Keratinocyte (primary cell): ENCODE results near the gene AOPEP. TPM values are rescaled to one million over a fixed set of nuclear protein-coding genes. Genes with fewer than 3 reads are reported as not detected.

ENCODE experiments used
- DNase-seq: peaks from one replicate; pipeline ENCODE4 v3.0.0-alpha.2; 2011; ENCODE audit warnings: low read depth, missing footprints, low spot score
- FAIRE-seq: peaks from 2 replicates; lab custom pipeline; 2011; peaks lifted over from hg19 to GRCh38; lab: Jason Lieb, UNC
- H2AFZ ChIP-seq: 2 replicates; pipeline ENCODE4 v1.6.0; 2012; ENCODE audit warnings: low read length, control low read depth, inconsistent platforms; ENCODE audit not compliant: control insufficient read depth
- H3K27ac ChIP-seq: 2 replicates; pipeline ENCODE4 v1.5.1; 2011; ENCODE audit warnings: low read length; ENCODE audit not compliant: control insufficient read depth, insufficient read depth
- H3K27me3 ChIP-seq: 3 replicates; pipeline ENCODE4 v1.6.0; 2011; ENCODE audit warnings: low read length; ENCODE audit not compliant: control insufficient read depth, insufficient read depth; ENCODE audit errors: extremely low read depth
- H3K36me3 ChIP-seq, 2 experiments: 2 replicates in 1 of 2; 3 replicates in 1 of 2; pipeline ENCODE4 v1.5.1; 2011; ENCODE audit warnings: low read length in 2 of 2, mild to moderate bottlenecking in 1 of 2; ENCODE audit not compliant: control insufficient read depth in 2 of 2, insufficient read depth in 2 of 2; ENCODE audit errors: extremely low read depth in 1 of 2
- H3K4me1 ChIP-seq: 3 replicates; pipeline ENCODE4 v1.5.1; 2011; ENCODE audit warnings: low read length; ENCODE audit not compliant: control insufficient read depth, insufficient read depth; ENCODE audit errors: extremely low read depth
- H3K4me2 ChIP-seq: 3 replicates; pipeline ENCODE4 v1.6.0; 2011; ENCODE audit warnings: low read depth, low read length; ENCODE audit not compliant: control insufficient read depth, insufficient read depth; ENCODE audit errors: extremely low read depth
- H3K4me3 ChIP-seq, 3 experiments: fragments of 200-600 bp in 1 of 3; sonication (generic) in 1 of 3; 2 replicates in 2 of 3; 3 replicates in 1 of 3; pipeline ENCODE4 v1.5.1; 2011 to 2016; ENCODE audit warnings: low read length in 3 of 3, mild to moderate bottlenecking in 3 of 3, control low read depth in 2 of 3, inconsistent platforms in 1 of 3, low read depth in 1 of 3, mixed read lengths in 1 of 3, mixed run types in 1 of 3, moderate library complexity in 1 of 3; ENCODE audit not compliant: control insufficient read depth in 2 of 3, insufficient read depth in 2 of 3; ENCODE audit errors: extremely low read depth in 1 of 3
- H3K79me2 ChIP-seq: 2 replicates; pipeline ENCODE4 v1.6.0; 2012; ENCODE audit warnings: low read length; ENCODE audit not compliant: control insufficient read depth, insufficient read depth
- H3K9ac ChIP-seq: 3 replicates; pipeline ENCODE4 v1.6.0; 2011; ENCODE audit warnings: low read length; ENCODE audit not compliant: control insufficient read depth, insufficient read depth; ENCODE audit errors: extremely low read depth
- H3K9me1 ChIP-seq: 3 replicates; pipeline ENCODE4 v1.6.0; 2011; ENCODE audit warnings: low read length; ENCODE audit not compliant: control insufficient read depth, insufficient read depth; ENCODE audit errors: extremely low read depth
- H3K9me3 ChIP-seq: 2 replicates; pipeline ENCODE4 v1.5.1; 2012; ENCODE audit warnings: low read depth, low read length; ENCODE audit not compliant: control insufficient read depth
- H4K20me1 ChIP-seq: 3 replicates; pipeline ENCODE4 v1.6.0; 2011; ENCODE audit warnings: low read length; ENCODE audit not compliant: control insufficient read depth, insufficient read depth; ENCODE audit errors: extremely low read depth
- CTCF ChIP-seq, 3 experiments: IDR thresholded peaks in 1 of 3; conservative IDR thresholded peaks in 1 of 3; optimal IDR thresholded peaks in 1 of 3; 2 replicates in 2 of 3; 3 replicates in 1 of 3; pipeline versions ENCODE3 to v1.5.1; 2011; ENCODE audit warnings: low read length in 3 of 3, mild to moderate bottlenecking in 3 of 3, moderate library complexity in 2 of 3, control low read depth in 1 of 3, inconsistent platforms in 1 of 3; ENCODE audit not compliant: insufficient read depth in 2 of 3; ENCODE audit errors: extremely low read depth in 1 of 3
- EZH2 ChIP-seq: IDR thresholded peaks from one replicate; pipeline ENCODE4 v1.6.1; 2012; ENCODE audit warnings: inconsistent platforms, mild to moderate bottlenecking, low read length, moderate library complexity
- dilution Hi-C: fragments of 300-500 bp; cut with MboI; formaldehyde crosslinking; loops from one replicate; pipeline ENCODE4 v1.7.0; 2020; ENCODE audit warnings: low sequenced_read_pairs; ENCODE audit not compliant: extremely low pct_ligation_motif_present
- polyA plus RNA-seq, 5 experiments: library from polyadenylated mRNA; depleted of rRNA in 3 of 5; stranded (reverse) in 3 of 5; stranded (forward) in 1 of 5; unstranded in 1 of 5; fragments of >200 nt; gene quantifications; 1 replicate in 1 of 5; 2 replicates in 3 of 5; 3 replicates in 1 of 5; pipeline versions ENCODE4 v1.2.1 to v1.2.3, GENCODE V29; 2011 to 2012; ENCODE audit warnings: missing spikeins in 2 of 5, low read depth in 1 of 5, low replicate concordance in 1 of 5

The AOPEP gene
- polyA plus RNA-seq, 1 donor (not counting 4 experiments of a cell fraction or from before 2014, with no cell fraction given) = 27.0 TPM

- Histone ChIP-seq H3K4me1 (peaks cover 13% of the 10 kb centered on the region), H3K4me3 (no peak overlapping the region), H4K20me1 (no peaks in the 10 kb centered on the region), H3K9me1 (no peaks in the 10 kb centered on the region), H3K36me3 (peaks cover 0 to 4% of the 10 kb centered on the region in 2 experiments), H3K9me3 (no peaks in the 10 kb centered on the region), H3K79me2 (no peaks in the 10 kb centered on the region), H3K27me3 (no peaks in the 10 kb centered on the region), H3K9ac (no peak overlapping the region), H3K4me2 (no peak overlapping the region), H2AFZ (no peak overlapping the region), H3K27ac (no peak overlapping the region)
- TF ChIP-seq EZH2 (no peak), CTCF (optimal IDR thresholded peaks at IDR 0.05 in 1 of 3, IDR thresholded peaks at IDR 0.05 in 1 of 3, conservative IDR thresholded peaks at IDR 0.05 in 1 of 3; ENCODE audit: extremely low read depth in 1 of 3, insufficient read depth in 2 of 3, low read length in 3 of 3) (no peak)
- no peak for FAIRE-seq
- dilution Hi-C loops = no loop called here
- no peak for DNase-seq
Measured at GRCh38 chr9:94794476-94795167, 68.1 kb downstream of the AOPEP start.

- H3K4me3 ChIP-seq = no peak overlapping the region
- dilution Hi-C loops = no loop called here
- H2AFZ ChIP-seq = no peak overlapping the region
- DNase-seq = no peak
- H3K9me3 ChIP-seq = no peaks in the 10 kb centered on the region
- H3K4me2 ChIP-seq = no peak overlapping the region
- H3K27ac ChIP-seq = no peak overlapping the region
- no peak overlapping the region for H3K9ac ChIP-seq
- no peaks in the 10 kb centered on the region for H4K20me1 ChIP-seq
- H3K36me3 ChIP-seq = peaks cover 2 to 12% of the 10 kb centered on the region in 2 experiments
- TF ChIP-seq EZH2 (no peak), CTCF (optimal IDR thresholded peaks at IDR 0.05 in 1 of 3, IDR thresholded peaks at IDR 0.05 in 1 of 3, conservative IDR thresholded peaks at IDR 0.05 in 1 of 3; ENCODE audit: extremely low read depth in 1 of 3, insufficient read depth in 2 of 3, low read length in 3 of 3) (no peak)
- H3K79me2 ChIP-seq = no peaks in the 10 kb centered on the region
- no peaks in the 10 kb centered on the region for H3K9me1 ChIP-seq
- no peak for FAIRE-seq
- peaks cover 34% of the 10 kb centered on the region for H3K4me1 ChIP-seq
- H3K27me3 ChIP-seq = no peaks in the 10 kb centered on the region
Measured at GRCh38 chr9:94796687-94797086, 70.2 kb downstream of the AOPEP start.
